AG04449 (cell line): ENCODE data around the gene LILRB5.
"Not testable (repeated sequence)": the region's sequence is repeated elsewhere in the genome, so short reads cannot be mapped to it uniquely, and the experiment has no call there.

Source experiments
- CTCF ChIA-PET: fragments of 350-600 bp; formaldehyde crosslinking; extraction: SDS; loops from one replicate; lab custom pipeline; 2021; ENCODE audit warnings: antibody characterized with exemption; lab: Yijun Ruan, JAX
- POLR2A ChIA-PET: fragments of 400-600, 350-600 bp; formaldehyde crosslinking; extraction: SDS; loops from one replicate; lab custom pipeline; 2020; ENCODE audit warnings: antibody characterized with exemption, inconsistent platforms; lab: Yijun Ruan, JAX
- DNase-seq: peaks from one replicate; pipeline ENCODE4 v3.0.0-alpha.2; 2010; ENCODE audit warnings: low read depth, low spot score
- H3K4me3 ChIP-seq: 2 replicates; pipeline ENCODE4 v1.5.1; 2011; ENCODE audit warnings: low read depth, mild to moderate bottlenecking, control low read depth, low read length
- CTCF ChIP-seq: IDR thresholded peaks from one replicate; pipeline ENCODE4 v1.5.1; 2011; ENCODE audit warnings: mild to moderate bottlenecking, moderate library complexity, low read length, control low read depth, inconsistent platforms; ENCODE audit not compliant: insufficient read depth; ENCODE audit errors: missing control alignments

Gene LILRB5

GRCh38 chr19:54273821-54274220 is 16.7 kb upstream of the LILRB5 start:
- DNase-seq: no peak
- no peak overlapping the region for H3K4me3 ChIP-seq
- POLR2A ChIA-PET: no interaction called here
- CTCF ChIA-PET: no interaction called here
- no peak for TF ChIP-seq CTCF

DNA sequence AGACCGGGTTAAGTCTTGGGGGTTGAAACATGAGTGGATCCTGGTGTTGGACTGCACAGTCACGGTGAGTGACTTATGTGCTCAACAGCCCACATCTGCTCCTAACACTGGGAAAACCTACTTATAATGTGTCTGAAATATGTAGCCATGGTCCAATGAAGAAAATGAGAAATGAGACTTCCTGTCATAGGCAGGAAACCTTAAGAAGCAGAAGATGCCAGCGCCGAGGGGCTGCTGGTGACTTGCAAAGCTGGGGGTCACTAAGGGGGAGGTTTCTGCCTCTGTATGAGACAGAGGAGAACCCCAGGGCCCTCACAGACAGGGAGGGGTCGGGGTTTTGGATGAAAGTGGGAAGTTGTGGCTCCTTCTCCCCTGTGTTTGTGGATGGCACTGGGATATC is 15.1 kb upstream of the LILRB5 start:
- CTCF ChIA-PET, POLR2A ChIA-PET, H3K4me3 ChIP-seq, DNase-seq: not testable (repeated sequence)

DNA sequence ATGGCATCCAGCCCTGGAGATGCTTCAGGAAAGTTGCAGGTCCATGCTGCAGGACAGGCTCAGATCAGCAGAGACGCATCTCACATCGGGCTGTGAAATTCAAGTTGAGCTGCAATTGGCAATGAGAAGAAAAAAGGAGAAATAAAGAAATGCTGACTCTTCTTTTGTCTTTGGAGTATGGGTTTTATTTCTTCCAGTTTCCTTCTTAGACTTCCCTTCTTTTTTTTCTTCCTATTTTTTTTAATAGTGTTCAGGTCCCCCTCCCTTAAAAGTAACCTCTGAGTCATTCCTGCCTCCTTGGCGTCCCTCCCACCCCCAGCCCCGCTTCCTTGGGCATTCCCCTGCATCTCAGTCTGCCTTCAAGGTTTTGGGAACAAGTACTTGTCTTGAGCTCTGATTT is 14.5 kb upstream of the LILRB5 start:
- CTCF ChIA-PET, POLR2A ChIA-PET, H3K4me3 ChIP-seq: not testable (repeated sequence)

GRCh38 chr19:54271106-54271505 is 14.0 kb upstream of the LILRB5 start:
- ChIA-PET CTCF (no interaction called here), POLR2A (no interaction called here)
- DNase-seq: no peak
- no peak for TF ChIP-seq CTCF
- no peak overlapping the region for H3K4me3 ChIP-seq

More for the DNA sequence above, 14.5 kb upstream of the LILRB5 start:
- DNase-seq: not testable (repeated sequence)

GRCh38 chr19:54268936-54269335 is 11.9 kb upstream of the LILRB5 start:
- TF ChIP-seq CTCF: no peak
- ChIA-PET CTCF (interaction anchor here (0.7 to 1.2 kb wide), 3 partner anchors 11 to 100 kb away, joined by 3 read pairs; no protein-coding TSS in a partner anchor), POLR2A (no interaction called here)
- DNase-seq: no peak
- H3K4me3 ChIP-seq: no peak overlapping the region

DNA sequence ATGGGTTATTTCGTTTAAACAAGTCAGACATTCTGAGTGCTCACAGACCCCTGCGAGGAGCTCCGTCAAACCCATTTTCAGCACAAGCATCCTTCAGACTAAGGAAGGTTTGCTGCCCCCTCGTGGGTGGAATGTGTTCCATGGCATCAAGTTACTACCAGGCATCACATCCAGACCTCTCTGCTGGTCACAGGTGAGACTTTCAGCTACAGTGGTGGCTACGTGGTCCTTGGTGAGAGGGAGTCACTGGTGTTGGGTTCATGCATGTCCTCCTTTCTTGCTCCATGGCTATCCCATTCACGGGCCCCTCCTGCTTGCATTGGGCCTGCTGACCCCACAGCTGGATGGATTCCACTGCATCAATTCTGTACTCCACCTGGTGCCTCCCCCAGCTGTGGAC is 9.1 kb upstream of the LILRB5 start:
- H3K4me3 ChIP-seq: no peak overlapping the region
- POLR2A ChIA-PET: no interaction called here
- CTCF ChIA-PET: interaction anchor here (0.6 to 2.4 kb wide), 14 partner anchors 9 to 1035 kb away, joined by 3 to 16 read pairs (median 4); partner anchors contain the start of genes LILRB5 and MBOAT7
- DNase-seq: no peak
- TF ChIP-seq CTCF: peak; percentile 69

- DNase-seq: no peak
- H3K4me3 ChIP-seq: no peak overlapping the region
- no peak for TF ChIP-seq CTCF
- ChIA-PET POLR2A (no interaction called here), CTCF (interaction anchor here (1.3 kb wide), 1 partner anchor 31 kb away, joined by 4 read pairs; no protein-coding TSS in a partner anchor)
Observed at GRCh38 chr19:54262470-54262869, 5.4 kb upstream of the LILRB5 start.
